Thyroid gland (tissue), 4 donors: ENCODE results near the gene BCL2L1.

Experiments used
- CTCF ChIP-seq, 6 experiments: fragments of 200-600 bp in 3 of 6; fragments of 450-650 bp in 3 of 6; sonication (generic) in 3 of 6; IDR thresholded peaks; one replicate each; pipeline ENCODE4 v1.5.1; 2016 to 2019; ENCODE audit warnings: antibody characterized with exemption in 6 of 6, mild to moderate bottlenecking in 2 of 6, inconsistent platforms in 1 of 6, moderate library complexity in 1 of 6
- POLR2A ChIP-seq, 2 donors: fragments of 450-650 bp; IDR thresholded peaks; one replicate each; pipeline ENCODE4 v1.6.1; 2017; ENCODE audit warnings: antibody characterized with exemption in 2 of 2, mild to moderate bottlenecking in 2 of 2, moderate library complexity in 1 of 2

GRCh38 chr20:31677553-31678260 lies 45.0 kb downstream of the BCL2L1 start:
- TF ChIP-seq CTCF (IDR thresholded peaks at IDR 0.05): no peak
- TF ChIP-seq POLR2A (IDR thresholded peaks at IDR 0.05): no peak
